Measurements from ENCODE around the gene ZNF324B. TPM values are rescaled to one million over a fixed set of nuclear protein-coding genes. Genes with fewer than 3 reads are reported as not detected.

Gene ZNF324B
- total and polyA plus RNA-seq, 10 of the 15 experiments (the other 5 are each of a cell fraction or from before 2014, with no cell fraction given), result 0.11 to 12.8 (median 4.0) TPM

DNA sequence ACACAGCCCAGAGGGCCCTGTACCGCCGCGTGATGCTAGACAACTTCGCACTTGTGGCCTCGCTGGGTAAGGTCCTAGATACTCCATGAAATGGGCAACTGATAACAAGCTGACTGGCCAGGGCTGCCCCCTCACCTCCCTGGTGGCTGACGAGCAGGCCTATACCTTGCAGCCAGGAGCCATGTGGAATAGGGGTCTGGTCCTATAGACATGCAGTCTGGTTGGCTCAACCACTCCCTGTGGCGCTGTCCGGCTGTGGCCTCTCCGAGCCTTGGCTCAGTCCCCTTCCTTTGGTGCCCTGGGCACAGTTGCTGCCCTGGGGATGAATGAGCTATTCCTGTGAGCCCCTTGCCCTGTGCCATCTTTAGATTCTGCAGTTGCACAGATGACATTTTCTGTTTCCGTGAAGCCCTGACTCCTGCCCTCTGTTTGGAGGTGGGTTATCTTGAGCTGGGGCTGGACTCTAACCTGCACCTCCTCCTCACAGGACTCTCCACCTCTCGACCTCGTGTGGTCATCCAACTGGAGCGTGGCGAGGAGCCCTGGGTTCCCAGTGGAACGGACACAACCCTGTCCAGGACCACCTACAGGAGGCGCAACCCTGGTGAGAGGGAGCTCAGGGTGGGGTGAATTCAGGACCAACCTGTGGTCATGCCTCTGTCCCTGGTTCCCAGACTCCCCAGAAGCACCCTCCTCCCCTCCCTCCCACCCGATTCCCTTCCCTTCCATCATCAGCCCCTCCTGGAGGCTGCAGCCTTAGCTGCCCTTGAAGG lies 18.0 kb downstream of the ZNF324B start:
- TF ChIP-seq TBL1XR1 (IDR thresholded peaks at IDR 0.05; ENCODE audit: low read depth, low read length) (no peak), EED (IDR thresholded peaks at IDR 0.05; ENCODE audit: low read depth) (no peak), PKNOX1 (IDR thresholded peaks at IDR 0.05) (no peak), ETV6 (conservative IDR thresholded peaks at IDR 0.05 in 1 of 2, IDR thresholded peaks at IDR 0.05 in 1 of 2; ENCODE audit: borderline replicate concordance in 1 of 2, low read depth in 1 of 2) (no peak), CHD2 (IDR thresholded peaks at IDR 0.05; ENCODE audit: borderline replicate concordance, low read depth, low read length) (no peak), ZSCAN29 (IDR thresholded peaks at IDR 0.05) (no peak)
- TF ChIP-seq, protein P1, sequence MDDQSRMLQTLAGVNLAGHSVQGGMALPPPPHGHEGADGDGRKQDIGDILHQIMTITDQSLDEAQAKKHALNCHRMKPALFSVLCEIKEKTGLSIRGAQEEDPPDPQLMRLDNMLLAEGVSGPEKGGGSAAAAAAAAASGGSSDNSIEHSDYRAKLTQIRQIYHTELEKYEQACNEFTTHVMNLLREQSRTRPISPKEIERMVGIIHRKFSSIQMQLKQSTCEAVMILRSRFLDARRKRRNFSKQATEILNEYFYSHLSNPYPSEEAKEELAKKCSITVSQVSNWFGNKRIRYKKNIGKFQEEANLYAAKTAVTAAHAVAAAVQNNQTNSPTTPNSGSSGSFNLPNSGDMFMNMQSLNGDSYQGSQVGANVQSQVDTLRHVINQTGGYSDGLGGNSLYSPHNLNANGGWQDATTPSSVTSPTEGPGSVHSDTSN (IDR thresholded peaks at IDR 0.05; ENCODE audit: insufficient replicate concordance, low read depth, low read length), result no peak
- TF ChIP-seq, protein P2, sequence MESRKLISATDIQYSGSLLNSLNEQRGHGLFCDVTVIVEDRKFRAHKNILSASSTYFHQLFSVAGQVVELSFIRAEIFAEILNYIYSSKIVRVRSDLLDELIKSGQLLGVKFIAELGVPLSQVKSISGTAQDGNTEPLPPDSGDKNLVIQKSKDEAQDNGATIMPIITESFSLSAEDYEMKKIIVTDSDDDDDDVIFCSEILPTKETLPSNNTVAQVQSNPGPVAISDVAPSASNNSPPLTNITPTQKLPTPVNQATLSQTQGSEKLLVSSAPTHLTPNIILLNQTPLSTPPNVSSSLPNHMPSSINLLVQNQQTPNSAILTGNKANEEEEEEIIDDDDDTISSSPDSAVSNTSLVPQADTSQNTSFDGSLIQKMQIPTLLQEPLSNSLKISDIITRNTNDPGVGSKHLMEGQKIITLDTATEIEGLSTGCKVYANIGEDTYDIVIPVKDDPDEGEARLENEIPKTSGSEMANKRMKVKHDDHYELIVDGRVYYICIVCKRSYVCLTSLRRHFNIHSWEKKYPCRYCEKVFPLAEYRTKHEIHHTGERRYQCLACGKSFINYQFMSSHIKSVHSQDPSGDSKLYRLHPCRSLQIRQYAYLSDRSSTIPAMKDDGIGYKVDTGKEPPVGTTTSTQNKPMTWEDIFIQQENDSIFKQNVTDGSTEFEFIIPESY (IDR thresholded peaks at IDR 0.05), result no peak
- H3K9ac ChIP-seq (ENCODE audit: control insufficient read depth, insufficient read depth, low read length), result no peak overlapping the region
- ChIA-PET RAD21 (ENCODE audit: unreplicated experiment) (no interaction called here), SMC1A (ENCODE audit: uncharacterized antibody, unreplicated experiment) (interaction anchor here (1.0 to 1.5 kb wide), 3 partner anchors 28 to 61 kb away, joined by 3 to 4 read pairs (median 3); partner anchors contain the start of gene ZNF584), CTCF (interaction anchor here (1.5 kb wide), 1 partner anchor 141 kb away, joined by 3 read pairs; no protein-coding TSS in a partner anchor), POLR2A (no interaction called here)
- WGBS (ENCODE audit: insufficient coverage, insufficient replicate concordance, low lambda C conversion rate, missing lambda C conversion rate), result 93% methylated on average over 16 of the region's 17 CpGs
- no peaks in the 10 kb centered on the region for H4K20me1 ChIP-seq (ENCODE audit: control insufficient read depth, insufficient read depth)
- H3K4me3 ChIP-seq, result no peak overlapping the region
- no peak overlapping the region for H3K4me2 ChIP-seq (ENCODE audit: control insufficient read depth, insufficient read depth)
- no peak overlapping the region for H3K27ac ChIP-seq (ENCODE audit: control insufficient read depth, insufficient read depth)
- no peak overlapping the region for H2AFZ ChIP-seq (ENCODE audit: control insufficient read depth, low read depth, low read length)
- ATAC-seq (no peak), FAIRE-seq (no peak), DNase-seq (ENCODE audit: low read depth, low spot score) (no peak)
- no peaks in the 10 kb centered on the region for H3K9me3 ChIP-seq (replicated peaks; ENCODE audit: control insufficient read depth, insufficient read depth, low read length)
- H3K79me2 ChIP-seq (ENCODE audit: control insufficient read depth, insufficient read depth, low read length), result peaks cover 17% of the 10 kb centered on the region
- no TSS peak for BruUV-seq (replicated peaks)
- in situ Hi-C loops (cut with MboI), result no loop called here
- peaks cover 7% of the 10 kb centered on the region in 2 experiments for H3K36me3 ChIP-seq (ENCODE audit: control insufficient read depth in 2 of 2, insufficient read depth in 2 of 2, low read length in 1 of 2)
- intact Hi-C loops (cut with micrococcal nuclease; ENCODE audit: unreplicated experiment), result loop anchor here (5.0 kb wide), 2 partner anchors 62 to 142 kb away; partner anchors contain the start of genes ZNF584 and ZSCAN22
- H3K27me3 ChIP-seq (replicated peaks in 1 of 2; ENCODE audit: control insufficient read depth in 2 of 2, insufficient read depth in 2 of 2, low read length in 1 of 2), result no peaks in the 10 kb centered on the region
- H3K4me1 ChIP-seq (ENCODE audit: control insufficient read depth, insufficient read depth, low read length), result peaks cover 12% of the 10 kb centered on the region
